ENCODE measurements around the gene GULP1.

GULP1 gene

GRCh38 chr2:188322569-188323551 lies 31.2 kb downstream of the GULP1 start:
- no peak for DNase-seq (ENCODE audit: low spot score)

DNA sequence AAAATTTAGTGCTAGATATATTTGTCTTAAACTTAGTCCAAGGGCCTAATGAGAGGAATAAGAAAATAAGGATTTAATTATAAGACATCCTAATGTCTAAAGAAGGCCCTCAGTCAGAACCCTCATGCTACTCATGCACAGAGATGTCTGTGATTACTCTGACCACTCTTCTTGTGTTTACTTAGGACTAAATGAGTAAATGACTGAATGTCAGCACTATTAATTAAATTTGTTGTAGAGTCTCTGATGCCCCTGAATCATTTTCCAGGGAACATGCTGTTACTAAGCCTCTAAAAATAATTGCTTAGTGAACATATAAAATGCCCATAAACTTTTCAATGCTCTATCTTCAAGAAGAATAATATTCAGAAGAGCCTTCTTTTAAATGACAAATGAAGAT lies 32.4 kb downstream of the GULP1 start:
- no peak for DNase-seq (ENCODE audit: low spot score)

GRCh38 chr2:188326290-188326668 lies 34.6 kb downstream of the GULP1 start:
- DNase-seq (ENCODE audit: low spot score): no peak

DNA sequence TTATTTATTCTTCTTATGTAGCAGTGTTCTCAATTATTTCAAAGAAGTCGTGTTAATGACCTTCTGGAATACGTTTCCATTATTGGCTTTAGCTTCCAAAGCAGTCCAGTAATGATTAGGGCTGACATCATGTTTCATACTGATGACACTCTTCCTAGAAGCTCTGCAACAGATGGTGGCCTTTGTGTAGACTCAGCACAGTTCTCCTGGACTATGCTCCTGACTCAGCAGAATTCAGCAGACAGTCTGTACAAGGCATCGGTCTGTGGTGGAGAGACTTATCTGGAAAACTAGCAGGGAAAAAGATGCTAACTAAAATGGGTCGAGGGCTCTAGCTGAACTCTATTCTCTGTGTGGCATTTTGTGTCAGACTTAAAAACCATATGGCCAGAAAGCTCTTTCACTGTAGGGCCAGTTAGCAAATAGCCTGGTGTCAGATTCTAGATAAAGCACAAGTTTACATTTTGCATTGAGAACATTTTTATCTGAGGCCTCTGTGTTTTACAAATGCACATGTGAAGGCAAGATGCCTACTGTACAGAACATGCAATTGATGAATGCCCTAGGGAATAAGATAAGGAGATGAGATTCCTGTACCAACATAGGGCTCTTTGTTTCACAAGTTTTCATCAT lies 35.1 kb downstream of the GULP1 start:
- no peak for DNase-seq (ENCODE audit: low spot score)

DNA sequence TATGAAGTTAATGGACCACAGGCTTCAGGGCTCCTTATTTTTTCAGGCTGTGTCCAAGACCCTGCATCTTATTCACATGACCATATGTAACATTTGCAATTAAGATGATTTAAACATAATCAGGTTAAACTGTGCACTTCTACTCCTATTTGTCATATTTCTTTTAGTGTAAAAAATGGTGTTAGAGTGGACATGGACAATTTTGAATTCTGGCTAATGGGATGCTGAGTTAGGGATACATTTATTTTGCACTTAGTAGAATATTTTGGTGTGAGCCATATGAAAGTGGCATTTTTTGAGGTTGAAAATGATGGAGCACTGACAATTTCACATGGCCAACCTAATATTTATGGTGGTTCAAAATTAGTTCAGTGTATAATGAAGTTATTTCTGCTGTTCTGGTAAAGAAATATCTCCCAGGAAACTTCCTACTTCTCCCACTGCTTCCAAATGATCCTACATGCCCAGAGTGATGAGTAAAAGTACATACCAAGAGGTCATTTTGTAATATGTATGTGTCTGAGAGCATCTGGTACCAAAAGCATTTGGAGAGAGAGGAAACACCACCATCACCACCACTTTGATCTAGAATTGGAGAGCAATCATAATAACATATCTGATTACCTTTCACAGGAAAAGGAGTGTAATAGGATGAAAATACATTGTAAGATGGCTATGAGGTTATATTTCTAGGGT lies 36.0 kb downstream of the GULP1 start:
- no peak for DNase-seq (ENCODE audit: low spot score)

- DNase-seq (ENCODE audit: low spot score): no peak
Observed at GRCh38 chr2:188328419-188328818, 36.7 kb downstream of the GULP1 start.

DNA sequence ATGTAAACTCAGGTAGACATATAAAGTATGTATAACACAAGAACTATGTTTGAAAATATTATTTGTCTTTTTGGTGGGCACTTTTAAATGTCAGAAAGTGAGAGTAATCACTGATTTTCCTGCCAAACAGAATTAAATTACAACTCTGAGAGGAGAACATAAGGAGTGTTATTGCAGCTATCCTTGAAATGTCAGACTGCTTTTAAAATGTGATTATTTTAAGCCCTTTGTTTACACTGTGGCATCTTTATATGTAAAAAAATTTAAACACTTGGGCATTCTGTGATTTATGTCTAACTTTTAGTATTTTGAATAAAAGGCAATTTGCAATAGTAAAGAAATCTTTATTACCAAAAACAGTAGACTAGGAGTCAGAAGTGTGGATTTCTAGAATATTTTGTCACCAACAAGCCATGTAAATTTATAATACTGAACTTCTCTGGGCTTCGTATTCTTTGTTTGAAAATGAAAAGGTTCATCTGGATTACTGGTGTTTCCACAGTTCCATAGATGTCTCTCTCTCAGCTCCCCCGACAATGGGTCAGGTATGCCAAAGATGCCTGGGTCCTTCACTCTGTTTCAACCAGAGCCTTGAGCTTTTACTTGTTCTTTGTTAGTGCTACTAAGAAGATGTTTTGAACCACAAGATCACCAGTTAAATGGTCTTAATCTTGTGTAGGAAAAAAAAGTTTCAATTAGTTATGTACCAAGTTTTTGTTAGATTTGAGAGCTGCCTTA lies 38.8 kb downstream of the GULP1 start:
- no peak for DNase-seq (ENCODE audit: low spot score)

GRCh38 chr2:188332619-188333018 lies 40.9 kb downstream of the GULP1 start:
- no peak for DNase-seq (ENCODE audit: low spot score)

DNA sequence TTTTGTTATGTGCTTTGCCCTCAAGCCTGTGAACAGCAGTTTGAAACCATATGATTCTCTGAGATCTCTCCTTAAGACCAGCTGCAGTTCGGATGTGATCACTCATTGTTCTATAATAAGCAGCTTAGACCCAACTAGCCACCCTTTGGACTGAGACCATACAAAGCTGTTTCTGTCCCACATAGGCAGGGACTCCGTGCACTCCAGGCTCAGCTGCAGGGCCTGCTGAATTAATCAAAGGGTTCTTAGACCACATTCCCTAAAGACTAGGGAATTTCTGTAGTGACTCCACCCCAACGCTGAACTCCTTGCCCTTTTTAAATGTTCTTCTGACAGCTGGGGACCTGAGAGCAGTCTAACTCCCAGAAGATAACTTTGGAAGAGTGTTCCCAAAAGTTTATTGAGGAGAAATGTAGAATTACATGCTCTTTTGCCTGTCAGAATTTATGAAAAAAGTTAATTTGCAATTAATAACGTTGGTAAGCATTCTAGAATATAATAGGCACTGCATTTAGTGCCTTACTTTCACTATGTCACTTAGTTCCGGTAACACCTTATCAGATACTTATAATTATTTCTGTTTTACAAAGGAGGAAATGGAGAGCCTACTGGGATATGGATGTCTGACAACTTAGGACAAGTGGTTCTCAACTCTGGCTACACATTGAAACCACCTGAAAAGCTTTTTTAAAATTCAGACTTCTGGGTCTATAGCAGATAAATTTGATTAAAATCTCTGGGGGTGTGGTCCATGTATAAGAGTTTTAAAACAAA lies 42.3 kb downstream of the GULP1 start:
- peak; percentile 25 for DNase-seq (ENCODE audit: low spot score)

GRCh38 chr2:188338463-188338862 lies 46.8 kb downstream of the GULP1 start:
- DNase-seq (ENCODE audit: low spot score): no peak

- DNase-seq (ENCODE audit: low spot score): no peak
Observed at GRCh38 chr2:188340257-188340656, 48.6 kb downstream of the GULP1 start.

DNA sequence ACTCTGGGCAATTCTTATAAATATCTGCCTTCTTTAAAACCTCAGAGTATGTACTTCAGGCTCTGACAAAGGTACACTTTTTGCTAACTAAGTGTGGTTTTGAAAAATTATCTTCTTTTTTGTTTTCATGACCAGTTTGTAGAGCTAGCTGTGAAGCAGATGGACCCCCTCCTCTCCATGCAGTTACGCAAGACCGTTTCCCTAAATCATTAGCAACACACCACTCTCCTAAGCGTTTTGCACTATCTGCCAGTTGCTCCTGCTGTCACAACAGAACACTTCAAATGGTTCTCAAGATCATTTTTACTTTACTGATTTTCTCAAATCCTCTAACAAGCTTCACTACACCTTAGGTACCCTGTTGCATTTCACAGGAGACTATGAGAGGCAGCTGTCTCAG lies 53.3 kb downstream of the GULP1 start:
- no peak for DNase-seq (ENCODE audit: low spot score)

DNA sequence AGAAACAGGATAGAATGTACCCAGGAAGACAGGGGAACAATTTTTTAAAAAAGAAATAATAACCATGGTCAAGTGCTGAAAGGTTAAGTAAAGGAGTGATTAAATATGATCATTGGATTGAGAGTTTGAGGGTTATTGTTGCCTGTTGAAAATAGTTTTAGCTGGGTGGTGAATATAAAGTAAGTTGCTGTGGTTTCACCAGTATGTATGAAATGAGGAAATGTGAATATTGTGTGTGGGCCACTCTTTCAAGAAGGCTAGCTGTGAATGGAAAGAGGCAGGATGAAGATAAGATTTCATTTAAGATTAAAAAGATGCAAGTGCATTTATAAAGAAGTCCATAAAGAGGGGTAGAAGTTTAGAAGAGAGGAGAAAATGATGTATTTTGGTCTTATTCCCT lies 53.8 kb downstream of the GULP1 start:
- no peak for DNase-seq (ENCODE audit: low spot score)

DNA sequence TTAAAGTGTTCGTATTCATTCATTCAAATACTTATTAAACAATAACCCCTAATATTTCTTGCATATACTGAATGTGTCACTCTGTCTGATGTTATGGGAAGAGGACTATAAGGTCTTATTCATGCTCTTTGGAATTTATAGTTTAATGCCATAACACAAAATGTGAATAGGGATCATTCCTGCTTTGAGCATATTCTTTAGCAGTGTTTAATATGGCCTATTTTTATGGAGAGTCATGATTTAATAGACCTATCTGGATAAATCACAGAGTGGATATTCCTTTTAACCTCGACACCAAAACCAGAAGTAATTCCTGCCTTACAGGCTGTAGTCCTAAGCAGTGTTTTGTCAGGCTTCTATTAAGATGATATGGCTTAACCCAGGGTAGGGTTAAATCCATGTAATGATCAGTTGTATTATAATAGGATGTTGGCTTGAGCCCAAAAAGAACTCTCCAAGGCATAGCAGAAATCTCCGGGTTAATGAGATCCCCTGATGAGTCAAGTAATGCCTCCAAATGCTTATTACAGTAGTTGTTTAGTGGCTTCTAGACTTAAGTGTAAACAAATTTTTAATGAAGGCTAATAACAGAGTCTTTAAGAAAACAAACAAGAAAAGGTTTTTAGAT lies 54.3 kb downstream of the GULP1 start:
- no peak for DNase-seq (ENCODE audit: low spot score)

DNA sequence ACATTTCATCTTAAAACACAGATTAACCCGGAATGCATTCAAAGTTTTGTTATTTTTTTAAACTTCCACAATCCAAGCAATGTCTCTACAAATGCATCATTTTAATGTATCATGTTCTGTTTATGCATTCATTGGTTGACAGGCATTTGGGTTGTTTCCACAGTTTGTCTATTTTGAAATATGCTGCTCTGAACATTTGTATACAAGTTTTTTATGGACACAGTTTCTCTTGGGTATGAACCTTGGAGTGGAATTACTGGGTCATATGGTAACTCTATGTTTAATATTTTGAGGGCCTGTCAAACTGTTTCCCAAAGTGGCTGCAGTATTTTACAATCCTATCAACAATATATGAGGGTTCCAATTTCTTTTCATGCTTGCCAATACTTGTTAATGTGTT lies 57.3 kb downstream of the GULP1 start:
- no peak for DNase-seq (ENCODE audit: low spot score)

DNA sequence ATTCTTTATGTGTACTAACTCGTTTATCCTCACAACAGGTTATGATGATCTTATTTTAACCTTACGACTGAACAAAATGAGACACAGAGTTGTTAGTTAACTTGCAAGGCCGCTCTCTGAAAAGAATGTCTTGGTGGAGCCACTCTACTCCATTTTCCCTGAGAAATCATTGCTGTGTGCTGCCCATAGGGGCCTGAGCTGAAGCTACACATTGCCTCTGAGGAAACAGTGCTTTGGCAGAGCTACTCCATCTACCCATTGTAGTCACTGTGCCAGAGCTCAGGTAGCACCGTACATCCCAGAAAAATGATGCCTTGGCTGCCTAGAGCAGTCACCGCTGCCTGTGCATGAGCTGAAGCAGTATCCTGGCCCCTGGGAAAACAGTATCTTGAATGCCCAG lies 61.6 kb downstream of the GULP1 start:
- no peak for DNase-seq (ENCODE audit: low spot score)

DNA sequence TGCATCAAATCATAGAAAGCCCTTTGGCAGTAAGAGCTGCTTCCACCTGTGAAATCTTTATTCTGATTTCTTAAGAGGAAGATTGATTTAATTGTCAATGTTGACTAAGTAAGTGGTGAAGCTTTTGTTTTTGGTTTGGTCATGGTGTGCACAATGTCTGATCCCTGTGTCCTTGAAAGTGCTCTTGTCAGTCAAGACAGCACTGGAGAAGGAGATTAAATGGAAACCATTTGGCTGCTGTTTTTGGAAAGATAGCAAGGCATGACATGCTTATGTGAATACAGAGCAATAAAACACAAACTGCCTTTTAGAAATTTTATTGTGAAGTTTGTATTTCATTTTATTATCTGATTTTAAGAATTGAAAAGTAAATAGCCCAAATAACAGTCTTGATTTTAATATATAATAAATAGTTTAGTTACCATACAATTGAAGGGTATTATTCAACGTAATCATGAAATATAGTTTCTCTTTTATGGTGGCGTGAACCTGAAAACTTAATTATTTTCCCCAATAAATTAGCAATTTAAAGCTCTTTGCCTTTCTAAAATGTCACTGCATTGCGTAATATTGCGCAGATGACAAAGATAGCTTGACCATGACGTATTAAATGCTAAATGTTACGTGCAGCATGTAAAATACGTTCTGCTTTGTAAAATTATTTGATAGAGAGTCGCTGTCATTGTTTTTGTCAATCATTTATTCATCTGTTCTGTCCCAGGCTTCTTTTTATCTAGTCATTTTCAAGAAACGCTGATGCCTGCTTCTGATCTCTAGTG lies 69.0 kb downstream of the GULP1 start:
- no peak for DNase-seq (ENCODE audit: low spot score)

GRCh38 chr2:188364033-188364630 lies 72.5 kb downstream of the GULP1 start:
- no peak for DNase-seq (ENCODE audit: low spot score)

GRCh38 chr2:188365058-188365641 lies 73.5 kb downstream of the GULP1 start:
- no peak for DNase-seq (ENCODE audit: low spot score)

Data from AG20443 (cell line).